GM06990 (cell line): ENCODE data around the gene NRROS.

Experiments used
- DNase-seq: peaks from one replicate; pipeline ENCODE4 v3.0.0-alpha.2; 2011; ENCODE audit not compliant: insufficient read length; ENCODE audit errors: extremely low read depth
- H3K27me3 ChIP-seq: replicated peaks from 2 replicates; pipeline ENCODE4 v1.6.0; 2011; ENCODE audit warnings: low read length; ENCODE audit not compliant: control insufficient read depth, insufficient read depth
- H3K36me3 ChIP-seq: 2 replicates; pipeline ENCODE4 v1.5.1; 2011; ENCODE audit warnings: low read length; ENCODE audit not compliant: control insufficient read depth, insufficient read depth
- H3K4me3 ChIP-seq: replicated peaks from 2 replicates; pipeline ENCODE4 v1.5.1; 2011; ENCODE audit warnings: low read depth, mild to moderate bottlenecking, control low read depth, low read length
- TF ChIP-seq, protein P1 (sequence below): IDR thresholded peaks from 2 replicates; pipeline ENCODE4 v1.5.1; 2011; ENCODE audit warnings: low read length, control low read depth, mild to moderate bottlenecking, inconsistent platforms; ENCODE audit not compliant: insufficient read depth, poor library complexity, severe bottlenecking

The NRROS gene

DNA sequence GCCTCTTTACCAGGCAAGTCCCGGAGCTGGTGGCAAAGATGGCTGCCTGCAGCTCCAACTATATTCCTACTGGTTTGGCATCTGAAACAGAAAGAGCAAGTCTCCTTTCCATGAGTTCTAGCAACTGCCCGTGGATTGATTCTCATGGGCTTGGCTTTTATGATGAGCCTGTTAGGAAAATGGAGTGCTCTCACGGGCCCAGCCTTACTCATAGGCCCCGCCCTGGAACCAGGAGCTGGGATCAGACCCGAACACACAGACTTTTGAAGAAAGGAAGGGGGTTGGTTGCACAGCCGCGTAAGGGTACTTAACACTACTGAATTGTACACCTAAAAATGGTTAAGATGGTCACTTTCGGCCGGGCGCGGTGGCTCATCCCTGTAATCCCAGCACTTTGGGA lies 2.9 kb downstream of the NRROS start:
- H3K36me3 ChIP-seq, result peaks cover 6% of the 10 kb centered on the region

DNA sequence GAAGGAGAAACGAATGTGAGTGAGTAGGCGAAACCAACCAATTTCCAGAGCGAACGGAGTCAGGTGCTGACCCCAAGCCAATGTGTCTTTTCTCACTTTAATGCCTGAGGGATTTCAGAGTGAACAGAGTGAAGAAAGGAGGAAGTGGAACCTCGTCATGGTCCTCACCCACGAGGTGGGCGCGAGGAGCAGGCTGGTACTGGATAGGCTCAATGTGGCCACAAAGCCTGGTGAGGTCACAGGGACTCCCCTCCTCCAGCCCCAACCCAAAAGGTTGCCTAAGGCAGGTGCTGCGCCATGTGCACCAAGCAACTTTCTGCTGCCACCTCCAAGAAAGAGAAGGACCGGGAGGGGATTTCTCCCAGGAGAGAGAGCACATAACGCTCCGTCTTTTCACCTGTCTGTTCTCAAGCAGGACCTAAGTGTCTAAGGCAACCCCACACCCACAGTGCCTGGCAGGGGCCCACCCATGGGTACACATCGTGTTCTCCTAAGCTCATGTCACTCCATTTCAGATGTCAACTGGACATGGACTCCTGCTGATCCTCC lies 3.8 kb downstream of the NRROS start:
- TF ChIP-seq, protein P1, sequence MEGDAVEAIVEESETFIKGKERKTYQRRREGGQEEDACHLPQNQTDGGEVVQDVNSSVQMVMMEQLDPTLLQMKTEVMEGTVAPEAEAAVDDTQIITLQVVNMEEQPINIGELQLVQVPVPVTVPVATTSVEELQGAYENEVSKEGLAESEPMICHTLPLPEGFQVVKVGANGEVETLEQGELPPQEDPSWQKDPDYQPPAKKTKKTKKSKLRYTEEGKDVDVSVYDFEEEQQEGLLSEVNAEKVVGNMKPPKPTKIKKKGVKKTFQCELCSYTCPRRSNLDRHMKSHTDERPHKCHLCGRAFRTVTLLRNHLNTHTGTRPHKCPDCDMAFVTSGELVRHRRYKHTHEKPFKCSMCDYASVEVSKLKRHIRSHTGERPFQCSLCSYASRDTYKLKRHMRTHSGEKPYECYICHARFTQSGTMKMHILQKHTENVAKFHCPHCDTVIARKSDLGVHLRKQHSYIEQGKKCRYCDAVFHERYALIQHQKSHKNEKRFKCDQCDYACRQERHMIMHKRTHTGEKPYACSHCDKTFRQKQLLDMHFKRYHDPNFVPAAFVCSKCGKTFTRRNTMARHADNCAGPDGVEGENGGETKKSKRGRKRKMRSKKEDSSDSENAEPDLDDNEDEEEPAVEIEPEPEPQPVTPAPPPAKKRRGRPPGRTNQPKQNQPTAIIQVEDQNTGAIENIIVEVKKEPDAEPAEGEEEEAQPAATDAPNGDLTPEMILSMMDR, result no peak
- peak; percentile 88 for DNase-seq
- H3K4me3 ChIP-seq, result no peak overlapping the region
- H3K36me3 ChIP-seq, result peaks cover 6% of the 10 kb centered on the region
- H3K27me3 ChIP-seq, result no peaks in the 10 kb centered on the region

More for the DNA sequence above, 2.9 kb downstream of the NRROS start:
- peak overlapping the region; percentile 75 for H3K4me3 ChIP-seq
- peak; percentile 40 for DNase-seq
- TF ChIP-seq, protein P1, result no peak
- H3K27me3 ChIP-seq, result no peaks in the 10 kb centered on the region

DNA sequence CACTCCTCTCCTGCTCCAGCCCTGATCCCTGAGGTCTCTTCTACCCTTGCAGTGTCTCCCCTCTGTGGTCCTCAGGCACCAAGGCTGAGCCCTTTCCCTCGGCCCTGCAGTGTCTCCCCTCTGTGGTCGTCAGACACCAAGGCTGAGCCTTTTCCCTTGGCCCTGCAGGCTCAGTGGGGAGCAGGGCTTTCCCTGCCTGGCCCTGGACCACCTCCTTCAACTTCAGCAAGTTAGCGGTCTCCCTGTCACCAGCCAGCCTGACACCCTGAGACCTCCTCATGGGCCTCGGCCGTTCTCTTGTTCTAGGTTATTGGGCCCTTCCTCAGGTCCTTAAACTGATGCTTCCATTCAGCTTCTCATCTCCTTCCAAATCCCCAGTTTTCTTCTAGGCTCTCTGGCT lies 4.3 kb downstream of the NRROS start:
- TF ChIP-seq, protein P1, result no peak
- DNase-seq, result no peak
- Histone ChIP-seq H3K36me3 (peaks cover 6% of the 10 kb centered on the region), H3K27me3 (no peaks in the 10 kb centered on the region), H3K4me3 (no peak overlapping the region)

DNA sequence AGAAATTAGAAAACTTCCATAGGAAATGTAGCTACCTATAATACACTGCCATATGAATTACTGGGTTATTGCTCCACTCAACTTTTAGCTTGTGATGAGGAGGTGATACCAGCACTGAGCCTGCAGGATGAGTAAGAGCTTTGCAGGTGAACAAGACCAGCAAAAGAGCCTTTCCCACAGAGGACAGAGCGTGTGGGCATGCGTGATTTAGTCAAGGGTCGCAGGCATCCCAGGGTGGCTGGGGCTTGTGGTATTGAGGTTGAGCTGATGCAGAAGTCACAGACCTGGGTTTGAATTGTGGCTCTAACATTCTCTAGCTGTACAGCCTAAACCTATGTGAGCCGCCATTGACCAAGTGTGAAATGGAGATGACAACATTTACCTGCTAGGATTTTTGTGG lies 5.6 kb downstream of the NRROS start:
- DNase-seq, result no peak

DNA sequence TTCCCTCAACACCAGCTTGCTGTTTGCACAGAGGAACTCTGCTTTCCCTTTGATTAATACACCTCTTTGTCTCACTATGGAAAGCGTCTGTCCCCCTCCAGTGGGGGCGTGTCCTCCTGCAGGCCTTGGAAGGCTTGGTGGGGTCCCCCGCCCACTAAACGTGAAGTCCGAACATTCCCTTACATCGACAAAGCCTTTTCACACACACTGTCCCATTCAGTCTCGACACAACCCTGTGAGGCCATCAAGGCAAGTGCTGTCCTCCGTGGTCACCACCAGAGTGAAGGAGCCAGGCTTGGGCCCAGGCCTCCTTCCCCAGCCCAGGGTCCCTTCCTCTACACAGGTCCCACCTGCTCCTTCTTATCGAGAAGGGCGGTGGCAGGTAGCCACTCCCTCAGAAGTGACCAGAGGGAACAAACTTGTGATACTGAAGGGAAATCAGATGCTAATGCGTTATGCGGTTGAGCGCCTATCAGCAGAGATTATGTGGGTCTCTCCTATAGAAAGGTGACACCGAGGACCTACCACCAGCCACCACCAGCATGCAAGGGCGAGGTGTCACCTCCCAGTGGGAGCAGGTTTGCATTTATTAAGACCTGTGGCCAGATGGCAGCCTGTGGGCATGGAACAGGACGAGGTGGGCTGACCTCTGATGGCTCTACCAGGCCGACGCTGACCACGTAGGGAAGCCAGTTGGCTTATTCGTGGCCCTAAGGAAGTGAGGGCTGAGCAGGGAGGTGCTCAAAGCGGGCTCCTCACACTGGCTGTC lies 6.6 kb downstream of the NRROS start:
- TF ChIP-seq, protein P1, result no peak
- DNase-seq, result no peak
- Histone ChIP-seq H3K36me3 (peaks cover 6% of the 10 kb centered on the region), H3K27me3 (no peaks in the 10 kb centered on the region), H3K4me3 (no peak overlapping the region)

More for the DNA sequence above, 5.6 kb downstream of the NRROS start:
- Histone ChIP-seq H3K4me3 (no peak overlapping the region), H3K36me3 (peaks cover 6% of the 10 kb centered on the region), H3K27me3 (no peaks in the 10 kb centered on the region)
- TF ChIP-seq, protein P1, result no peak
